ENCODE results near the gene ZNF483.

DNA sequence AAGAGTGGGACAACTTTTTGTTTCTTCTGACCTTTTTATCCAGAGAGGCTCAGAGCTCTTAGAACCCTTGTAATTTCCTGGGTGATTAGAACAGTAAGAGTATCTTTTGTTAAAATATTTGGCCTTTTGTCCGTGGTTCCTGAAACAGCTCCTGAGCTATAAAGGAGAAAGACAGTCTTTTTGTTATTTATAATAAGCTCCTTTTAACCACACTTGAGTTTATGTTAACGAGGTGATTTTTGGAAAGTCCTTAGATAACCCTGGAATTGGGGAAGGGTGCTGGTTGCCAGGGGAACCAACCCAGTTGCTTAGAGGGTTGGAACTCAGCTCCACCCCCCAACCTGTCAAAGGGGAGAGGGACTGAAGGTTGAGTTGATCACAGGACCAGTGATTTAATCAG lies 4.8 kb downstream of the ZNF483 start:
- TF ChIP-seq, protein P1, sequence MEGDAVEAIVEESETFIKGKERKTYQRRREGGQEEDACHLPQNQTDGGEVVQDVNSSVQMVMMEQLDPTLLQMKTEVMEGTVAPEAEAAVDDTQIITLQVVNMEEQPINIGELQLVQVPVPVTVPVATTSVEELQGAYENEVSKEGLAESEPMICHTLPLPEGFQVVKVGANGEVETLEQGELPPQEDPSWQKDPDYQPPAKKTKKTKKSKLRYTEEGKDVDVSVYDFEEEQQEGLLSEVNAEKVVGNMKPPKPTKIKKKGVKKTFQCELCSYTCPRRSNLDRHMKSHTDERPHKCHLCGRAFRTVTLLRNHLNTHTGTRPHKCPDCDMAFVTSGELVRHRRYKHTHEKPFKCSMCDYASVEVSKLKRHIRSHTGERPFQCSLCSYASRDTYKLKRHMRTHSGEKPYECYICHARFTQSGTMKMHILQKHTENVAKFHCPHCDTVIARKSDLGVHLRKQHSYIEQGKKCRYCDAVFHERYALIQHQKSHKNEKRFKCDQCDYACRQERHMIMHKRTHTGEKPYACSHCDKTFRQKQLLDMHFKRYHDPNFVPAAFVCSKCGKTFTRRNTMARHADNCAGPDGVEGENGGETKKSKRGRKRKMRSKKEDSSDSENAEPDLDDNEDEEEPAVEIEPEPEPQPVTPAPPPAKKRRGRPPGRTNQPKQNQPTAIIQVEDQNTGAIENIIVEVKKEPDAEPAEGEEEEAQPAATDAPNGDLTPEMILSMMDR (IDR thresholded peaks at IDR 0.05): no peak
- no peak for TF ChIP-seq POLR2AphosphoS5 (IDR thresholded peaks at IDR 0.05)
